K562 (cell line): ENCODE data around the gene ARHGAP15. TPM values are rescaled to one million over a fixed set of nuclear protein-coding genes. Genes with fewer than 3 reads are reported as not detected.

Source experiments
- ATAC-seq: fragments of 200-7000 bp; cut with Tn5 transposase; 3 replicates; pipeline ENCODE4 v1.9.1; 2020; ENCODE audit warnings: moderate library complexity
- BruUV-seq: library from RNA; stranded (reverse); fragments of 400-500 nt; replicated peaks from 2 replicates; lab custom pipeline; 2021; lab: Mats Ljungman, UMichigan
- CTCF ChIA-PET: fragments of 300-600 bp; formaldehyde crosslinking; extraction: SDS; loops from one replicate; lab custom pipeline; 2021; ENCODE audit warnings: low intra/inter-chr PET ratio; lab: Yijun Ruan, JAX
- POLR2A ChIA-PET: fragments of 300-600, 350-650 bp; sonication (Branson Sonifier 250); formaldehyde crosslinking; extraction: SDS; loops from one replicate; lab custom pipeline; 2021; ENCODE audit warnings: antibody characterized with exemption, inconsistent platforms; lab: Yijun Ruan, JAX
- DNase-seq, 4 experiments: peaks; one replicate each; pipeline versions ENCODE4 v3.0.0 to v3.0.0-alpha.2; 2011 to 2018; ENCODE audit warnings: low spot score in 3 of 4, mixed read lengths in 3 of 4; ENCODE audit errors: extremely low read depth in 1 of 4
- FAIRE-seq: peaks from 2 replicates; lab custom pipeline; 2011; peaks lifted over from hg19 to GRCh38; lab: Jason Lieb, UNC
- H2AFZ ChIP-seq: 2 replicates; pipeline ENCODE4 v1.6.0; 2011; ENCODE audit warnings: low read depth, low read length, control low read depth, inconsistent platforms
- H3K27ac ChIP-seq: fragments of 200-600 bp; 3 replicates; pipeline ENCODE4 v1.8.0; 2011; ENCODE audit warnings: low read depth, mild to moderate bottlenecking, control low read depth, inconsistent platforms, low read length, moderate library complexity, mixed read lengths; ENCODE audit errors: extremely low read depth
- H3K27me3 ChIP-seq, 2 experiments: fragments of 300-600 bp in 1 of 2; 2 replicates in 1 of 2; 3 replicates in 1 of 2; pipeline versions ENCODE4 v1.6.0 to v1.8.0; 2011; ENCODE audit warnings: inconsistent platforms in 2 of 2, low read length in 2 of 2, mild to moderate bottlenecking in 1 of 2, mixed read lengths in 1 of 2, moderate library complexity in 1 of 2; ENCODE audit not compliant: control insufficient read depth in 2 of 2, insufficient read depth in 2 of 2
- H3K36me3 ChIP-seq: fragments of 300-600 bp; 3 replicates; pipeline ENCODE4 v1.8.0; 2011; ENCODE audit warnings: mild to moderate bottlenecking, low read length, inconsistent platforms; ENCODE audit not compliant: control insufficient read depth, insufficient read depth
- H3K4me1 ChIP-seq, 2 experiments: fragments of 200-600 bp in 1 of 2; replicated peaks in 1 of 2; 2 replicates in 1 of 2; 3 replicates in 1 of 2; pipeline versions ENCODE4 v1.5.1 to v1.8.0; 2011; ENCODE audit warnings: inconsistent platforms in 2 of 2, low read length in 2 of 2, mild to moderate bottlenecking in 1 of 2, mixed read lengths in 1 of 2, moderate library complexity in 1 of 2; ENCODE audit not compliant: control insufficient read depth in 2 of 2, insufficient read depth in 2 of 2
- H3K4me2 ChIP-seq: 2 replicates; pipeline ENCODE4 v1.6.1; 2011; ENCODE audit warnings: low read length, control low read depth, inconsistent platforms, mixed read lengths; ENCODE audit not compliant: insufficient read depth
- H3K4me3 ChIP-seq: fragments of 200-600 bp; sonication (generic), shearing (Covaris generic); 2 replicates; pipeline ENCODE4 v1.5.1; 2016; ENCODE audit warnings: control low read depth, inconsistent platforms
- H3K79me2 ChIP-seq: fragments of 200-600 bp; 3 replicates; pipeline ENCODE4 v1.8.0; 2011; ENCODE audit warnings: low read length, inconsistent platforms; ENCODE audit not compliant: control insufficient read depth, insufficient read depth
- H3K9ac ChIP-seq, 2 experiments: 2 replicates each; pipeline versions ENCODE4 v1.6.0 to v1.6.1; 2011; ENCODE audit warnings: low read depth in 2 of 2, low read length in 2 of 2, control low read depth in 1 of 2, inconsistent platforms in 1 of 2, mild to moderate bottlenecking in 1 of 2, mixed read lengths in 1 of 2; ENCODE audit not compliant: insufficient read depth in 1 of 2
- H3K9me1 ChIP-seq: one replicate; pipeline ENCODE4 v1.6.0; 2011; ENCODE audit warnings: inconsistent platforms, mild to moderate bottlenecking, low read length, moderate library complexity; ENCODE audit not compliant: control insufficient read depth, insufficient read depth
- H3K9me3 ChIP-seq: replicated peaks from 2 replicates; pipeline ENCODE4 v1.5.1; 2011; ENCODE audit warnings: low read depth, low read length, inconsistent platforms; ENCODE audit not compliant: control insufficient read depth, insufficient read depth
- H4K20me1 ChIP-seq: replicated peaks from 2 replicates; pipeline ENCODE4 v1.6.1; 2011; ENCODE audit warnings: low read length, inconsistent platforms, mixed read lengths; ENCODE audit not compliant: control insufficient read depth, insufficient read depth
- BHLHE40 ChIP-seq: IDR thresholded peaks from 2 replicates; pipeline ENCODE4 v1.6.1; 2011; ENCODE audit warnings: low read length, improper control_type of control experiment
- CBX2 ChIP-seq: fragments of 200-600 bp; sonication (generic); IDR thresholded peaks from one replicate; pipeline ENCODE4 v1.6.1; 2012; ENCODE audit warnings: mild to moderate bottlenecking, low read length, inconsistent platforms; ENCODE audit not compliant: insufficient read depth, poor library complexity, severe bottlenecking
- HDAC8 ChIP-seq: fragments of 450-650 bp; IDR thresholded peaks from 2 replicates; pipeline ENCODE4 v1.6.1; 2016; ENCODE audit warnings: mild to moderate bottlenecking, missing genetic modification characterization, moderate library complexity, missing compliant biosample characterization
- HEY1 ChIP-seq: fragments of 250-450 bp; sonication (Bioruptor Pico); IDR thresholded peaks from 2 replicates; pipeline ENCODE4 v1.5.0; 2020; ENCODE audit warnings: mild to moderate bottlenecking, moderate library complexity, borderline replicate concordance
- MCM5 ChIP-seq: fragments of 450-650 bp; IDR thresholded peaks from 2 replicates; pipeline ENCODE4 v1.6.1; 2016; ENCODE audit warnings: low read depth
- NCOA1 ChIP-seq: fragments of 450-650 bp; IDR thresholded peaks from 2 replicates; pipeline ENCODE4 v1.6.1; 2016; ENCODE audit warnings: low read depth
- NR2C2 ChIP-seq, 2 experiments: fragments of 200-800 bp in 1 of 2; sonication (Bioruptor generic) in 1 of 2; sonication (generic) in 1 of 2; formaldehyde crosslinking in 1 of 2; IDR thresholded peaks; 2 replicates each; pipeline versions ENCODE4 v1.6.1 to v1.8.0; 2016 to 2022; ENCODE audit warnings: mild to moderate bottlenecking in 1 of 2, missing compliant biosample characterization in 1 of 2, missing genetic modification characterization in 1 of 2, missing genetic modification reagents in 1 of 2
- SNIP1 ChIP-seq: fragments of 450-650 bp; IDR thresholded peaks from 2 replicates; pipeline ENCODE4 v1.7.1; 2017; ENCODE audit warnings: low read depth, mild to moderate bottlenecking
- TSC22D4 ChIP-seq: fragments of 450-650 bp; IDR thresholded peaks from 2 replicates; pipeline ENCODE4 v1.6.1; 2016; ENCODE audit warnings: missing genetic modification characterization, missing biosample characterization, control low read depth
- WGBS: fragments of 100-300 bp; shearing (Covaris generic); methylation state at CpG from one replicate; pipeline ENCODE4 v1.1.6; 2016; ENCODE audit warnings: low coverage, mixed read lengths; ENCODE audit not compliant: insufficient coverage; ENCODE audit errors: missing lambda C conversion rate; 5-methylcytosine and 5-hydroxymethylcytosine counted together
- in situ Hi-C: fragments of 300-500 bp; cut with MboI; formaldehyde crosslinking; loops from 4 replicates; pipeline ENCODE4 v1.15.0; 2018; ENCODE audit warnings: inconsistent platforms, mixed read lengths
- intact Hi-C: fragments of 100-400 bp; cut with micrococcal nuclease; formaldehyde crosslinking; loops from 2 replicates; pipeline ENCODE4 v1.14.2; 2022
- polyA plus RNA-seq, 8 experiments: library from polyadenylated mRNA; depleted of rRNA in 4 of 8; stranded (reverse) in 5 of 8; unstranded in 3 of 8; fragments of >200 nt; fragmentation: Nextera tagmentation in 2 of 8; fragmentation: Illumina TruSeq in 1 of 8; extraction: Ambion mirVana in 2 of 8; extraction: Trizol in 1 of 8; gene quantifications; 2 replicates each; pipeline versions ENCODE4 v1.2.1 to v1.2.3, GENCODE V29; 2011 to 2014; ENCODE audit warnings: inconsistent platforms in 1 of 8, missing spikeins in 1 of 8
- total RNA-seq, 7 experiments: library from RNA; depleted of rRNA in 6 of 7; stranded (reverse); fragments of >200 nt in 6 of 7; fragmentation: Illumina TruSeq in 2 of 7; extraction: Trizol in 2 of 7; gene quantifications; 2 replicates each; pipeline versions ENCODE4 v1.2.1 to v1.2.3, GENCODE V29; 2011 to 2021; ENCODE audit warnings: low replicate concordance in 1 of 7
- TF ChIP-seq, protein P1 (sequence below): fragments of 450-650 bp; IDR thresholded peaks from 2 replicates; pipeline ENCODE4 v1.6.1; 2016; ENCODE audit warnings: missing biosample characterization, missing genetic modification characterization
- TF ChIP-seq, protein P2 (sequence below): IDR thresholded peaks from 2 replicates; pipeline ENCODE4 v1.6.1; 2012; ENCODE audit warnings: low read depth, low read length, improper control_type of control experiment, borderline replicate concordance
- TF ChIP-seq, protein P3 (sequence below): fragments of 450-650 bp; IDR thresholded peaks from one replicate; pipeline ENCODE4 v1.6.1; 2018; ENCODE audit warnings: mild to moderate bottlenecking, moderate library complexity; ENCODE audit not compliant: partially characterized antibody
- TF ChIP-seq, protein P4 (sequence below): fragments of 450-650 bp; formaldehyde crosslinking; IDR thresholded peaks from 2 replicates; pipeline ENCODE4 v1.4.0; 2022; ENCODE audit warnings: mild to moderate bottlenecking, moderate library complexity

Gene ARHGAP15
- total and polyA plus RNA-seq, 9 of the 15 experiments (the other 6 are each of a cell fraction or from before 2014, with no cell fraction given), result 1.5 to 17.9 (median 7.9) TPM

DNA sequence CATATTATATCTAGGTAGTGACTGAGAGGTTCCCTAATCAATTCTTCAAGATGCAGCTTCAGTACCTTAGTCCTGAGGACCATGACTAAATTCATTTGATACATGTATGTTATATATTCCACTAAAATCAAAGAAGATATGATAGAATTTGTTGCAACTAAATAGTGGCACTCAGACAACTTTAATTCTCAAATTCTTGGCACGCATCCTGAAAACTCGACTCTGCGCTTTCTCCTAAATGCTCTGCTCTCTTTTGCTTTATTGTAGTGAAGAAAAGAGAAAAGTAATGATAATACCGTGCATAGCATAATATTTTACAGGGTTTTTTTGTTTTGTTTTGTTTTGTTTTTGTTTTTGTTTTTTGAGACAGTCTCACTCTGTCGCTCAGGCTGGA lies 475.3 kb downstream of the ARHGAP15 start:
- no peak for ATAC-seq
- no peaks in the 10 kb centered on the region for H3K9me3 ChIP-seq
- H3K9me1 ChIP-seq, result no peaks in the 10 kb centered on the region
- TF ChIP-seq, protein P1, sequence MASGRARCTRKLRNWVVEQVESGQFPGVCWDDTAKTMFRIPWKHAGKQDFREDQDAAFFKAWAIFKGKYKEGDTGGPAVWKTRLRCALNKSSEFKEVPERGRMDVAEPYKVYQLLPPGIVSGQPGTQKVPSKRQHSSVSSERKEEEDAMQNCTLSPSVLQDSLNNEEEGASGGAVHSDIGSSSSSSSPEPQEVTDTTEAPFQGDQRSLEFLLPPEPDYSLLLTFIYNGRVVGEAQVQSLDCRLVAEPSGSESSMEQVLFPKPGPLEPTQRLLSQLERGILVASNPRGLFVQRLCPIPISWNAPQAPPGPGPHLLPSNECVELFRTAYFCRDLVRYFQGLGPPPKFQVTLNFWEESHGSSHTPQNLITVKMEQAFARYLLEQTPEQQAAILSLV (tag), result no peak
- no peak for TF ChIP-seq NR2C2 (CRISPR knock-in tag; IDR thresholded peaks at IDR 0.05)
- TF ChIP-seq NR2C2 (tag; IDR thresholded peaks at IDR 0.05), result no peak
- no peak for TF ChIP-seq HEY1 (CRISPR knock-in tag)
- no peak for TF ChIP-seq HDAC8
- TF ChIP-seq, protein P2, sequence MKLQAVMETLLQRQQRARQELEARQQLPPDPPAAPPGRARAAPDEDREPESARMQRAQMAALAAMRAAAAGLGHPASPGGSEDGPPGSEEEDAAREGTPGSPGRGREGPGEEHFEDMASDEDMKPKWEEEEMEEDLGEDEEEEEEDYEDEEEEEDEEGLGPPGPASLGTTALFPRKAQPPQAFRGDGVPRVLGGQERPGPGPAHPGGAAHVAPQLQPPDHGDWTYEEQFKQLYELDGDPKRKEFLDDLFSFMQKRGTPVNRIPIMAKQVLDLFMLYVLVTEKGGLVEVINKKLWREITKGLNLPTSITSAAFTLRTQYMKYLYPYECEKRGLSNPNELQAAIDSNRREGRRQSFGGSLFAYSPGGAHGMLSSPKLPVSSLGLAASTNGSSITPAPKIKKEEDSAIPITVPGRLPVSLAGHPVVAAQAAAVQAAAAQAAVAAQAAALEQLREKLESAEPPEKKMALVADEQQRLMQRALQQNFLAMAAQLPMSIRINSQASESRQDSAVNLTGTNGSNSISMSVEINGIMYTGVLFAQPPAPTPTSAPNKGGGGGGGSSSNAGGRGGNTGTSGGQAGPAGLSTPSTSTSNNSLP, result no peak
- no peak for TF ChIP-seq NCOA1
- no peak for TF ChIP-seq CBX2
- TF ChIP-seq, protein P3, sequence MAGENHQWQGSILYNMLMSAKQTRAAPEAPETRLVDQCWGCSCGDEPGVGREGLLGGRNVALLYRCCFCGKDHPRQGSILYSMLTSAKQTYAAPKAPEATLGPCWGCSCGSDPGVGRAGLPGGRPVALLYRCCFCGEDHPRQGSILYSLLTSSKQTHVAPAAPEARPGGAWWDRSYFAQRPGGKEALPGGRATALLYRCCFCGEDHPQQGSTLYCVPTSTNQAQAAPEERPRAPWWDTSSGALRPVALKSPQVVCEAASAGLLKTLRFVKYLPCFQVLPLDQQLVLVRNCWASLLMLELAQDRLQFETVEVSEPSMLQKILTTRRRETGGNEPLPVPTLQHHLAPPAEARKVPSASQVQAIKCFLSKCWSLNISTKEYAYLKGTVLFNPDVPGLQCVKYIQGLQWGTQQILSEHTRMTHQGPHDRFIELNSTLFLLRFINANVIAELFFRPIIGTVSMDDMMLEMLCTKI, result no peak
- no peak for TF ChIP-seq TSC22D4 (tag)
- TF ChIP-seq BHLHE40, result no peak
- TF ChIP-seq SNIP1, result no peak
- TF ChIP-seq, protein P4, sequence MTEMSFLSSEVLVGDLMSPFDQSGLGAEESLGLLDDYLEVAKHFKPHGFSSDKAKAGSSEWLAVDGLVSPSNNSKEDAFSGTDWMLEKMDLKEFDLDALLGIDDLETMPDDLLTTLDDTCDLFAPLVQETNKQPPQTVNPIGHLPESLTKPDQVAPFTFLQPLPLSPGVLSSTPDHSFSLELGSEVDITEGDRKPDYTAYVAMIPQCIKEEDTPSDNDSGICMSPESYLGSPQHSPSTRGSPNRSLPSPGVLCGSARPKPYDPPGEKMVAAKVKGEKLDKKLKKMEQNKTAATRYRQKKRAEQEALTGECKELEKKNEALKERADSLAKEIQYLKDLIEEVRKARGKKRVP, result no peak
- TF ChIP-seq MCM5, result no peak
- TF ChIP-seq, all 486 proteins: peak for 0
- no peak overlapping the region for H3K27ac ChIP-seq
- no peak for FAIRE-seq
- in situ Hi-C loops (no loop called here), intact Hi-C loops (no loop called here)
- H3K4me1 ChIP-seq, result no peaks in the 10 kb centered on the region
- DNase-seq, result no peak
- H4K20me1 ChIP-seq, result no peaks in the 10 kb centered on the region
- no peak overlapping the region for H3K9ac ChIP-seq
- no peaks in the 10 kb centered on the region for H3K79me2 ChIP-seq
- no peak overlapping the region for H3K4me2 ChIP-seq
- CTCF ChIA-PET, result no interaction called here
- H3K4me3 ChIP-seq, result no peak overlapping the region
- no TSS peak for BruUV-seq
- H2AFZ ChIP-seq, result no peak overlapping the region
- no peaks in the 10 kb centered on the region for H3K27me3 ChIP-seq
- no peaks in the 10 kb centered on the region for H3K36me3 ChIP-seq
- POLR2A ChIA-PET, result no interaction called here
- 27% methylated on average over 5 of the region's 5 CpGs for WGBS
